KBM-7 (cell line): ENCODE results near the gene RS1.

Source experiments
- DNase-seq: peaks from one replicate; pipeline ENCODE4 v3.0.0-alpha.2; 2015
- in situ Hi-C: fragments of 300-500 bp; cut with MboI; formaldehyde crosslinking; loops from 2 replicates; pipeline ENCODE4 v1.14.3; 2020; ENCODE audit warnings: low sequenced_read_pairs, low pct_unique_long_range_greater_than_20kb, mixed read lengths

RS1 gene

DNA sequence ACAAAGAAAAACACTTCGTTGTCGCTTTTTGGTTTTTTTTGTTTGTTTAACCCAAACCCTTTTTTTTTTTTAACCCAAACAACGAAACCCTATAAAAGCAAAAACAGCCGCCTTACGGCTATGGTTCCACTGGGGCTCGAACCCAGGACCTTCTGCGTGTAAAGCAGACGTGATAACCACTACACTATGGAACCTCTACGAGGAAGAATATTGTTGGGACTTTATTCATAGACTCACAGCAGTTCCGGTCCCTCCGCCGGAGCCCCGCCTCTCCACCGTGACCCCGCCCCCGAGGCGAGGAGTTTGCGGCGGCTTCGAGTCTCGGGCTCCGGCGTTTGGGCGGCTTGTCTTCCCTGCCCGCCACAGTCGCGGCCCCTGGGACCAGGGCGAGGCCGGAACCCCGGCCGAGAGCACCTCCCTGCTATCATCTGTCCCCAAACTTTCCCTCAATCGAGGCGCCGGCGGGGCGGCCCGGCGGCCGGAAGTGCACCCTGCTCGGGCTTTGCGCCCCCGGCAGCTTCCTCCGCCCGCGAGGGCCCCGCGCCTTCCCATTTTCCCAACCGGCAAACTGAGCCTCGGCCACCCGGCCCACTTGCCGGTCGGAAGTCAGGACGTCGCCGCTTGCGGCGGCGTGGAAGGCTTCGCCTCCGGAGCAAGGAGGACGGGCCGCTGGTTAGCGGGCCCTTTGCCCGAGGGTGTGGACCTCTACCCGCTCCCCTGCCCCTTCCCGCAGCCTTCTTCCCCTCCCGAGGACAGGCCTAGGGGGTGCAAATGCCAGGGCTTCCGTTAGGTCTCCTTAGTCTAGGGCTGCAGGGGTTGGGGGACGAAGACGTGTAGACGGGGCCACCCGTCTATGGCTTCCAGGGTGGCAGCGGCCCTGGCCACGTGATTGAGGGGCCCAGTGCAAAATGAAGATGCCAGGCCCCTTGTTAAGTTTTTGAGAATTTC is 3.2 kb upstream of the RS1 start:
- in situ Hi-C loops = no loop called here
- peak; percentile 89 for DNase-seq

DNA sequence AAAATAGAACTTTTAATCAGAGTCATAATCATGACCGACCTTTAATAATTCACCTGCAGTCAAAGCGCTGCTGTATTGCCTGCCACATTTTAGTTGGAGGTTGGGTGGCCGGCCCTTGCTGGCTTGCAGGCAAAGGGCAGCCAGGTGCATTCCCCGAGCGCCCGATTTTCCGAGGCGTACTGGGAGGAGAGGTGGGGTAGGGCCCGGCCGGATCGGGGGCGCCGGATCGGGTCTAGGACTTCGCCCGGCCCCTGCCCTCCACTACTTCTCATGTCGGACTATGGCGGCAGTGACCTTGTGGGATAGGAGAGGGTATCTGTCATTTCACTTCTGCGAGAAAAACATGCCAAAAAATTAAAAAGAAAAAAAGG is 2.5 kb upstream of the RS1 start:
- in situ Hi-C loops = no loop called here
- no peak for DNase-seq

DNA sequence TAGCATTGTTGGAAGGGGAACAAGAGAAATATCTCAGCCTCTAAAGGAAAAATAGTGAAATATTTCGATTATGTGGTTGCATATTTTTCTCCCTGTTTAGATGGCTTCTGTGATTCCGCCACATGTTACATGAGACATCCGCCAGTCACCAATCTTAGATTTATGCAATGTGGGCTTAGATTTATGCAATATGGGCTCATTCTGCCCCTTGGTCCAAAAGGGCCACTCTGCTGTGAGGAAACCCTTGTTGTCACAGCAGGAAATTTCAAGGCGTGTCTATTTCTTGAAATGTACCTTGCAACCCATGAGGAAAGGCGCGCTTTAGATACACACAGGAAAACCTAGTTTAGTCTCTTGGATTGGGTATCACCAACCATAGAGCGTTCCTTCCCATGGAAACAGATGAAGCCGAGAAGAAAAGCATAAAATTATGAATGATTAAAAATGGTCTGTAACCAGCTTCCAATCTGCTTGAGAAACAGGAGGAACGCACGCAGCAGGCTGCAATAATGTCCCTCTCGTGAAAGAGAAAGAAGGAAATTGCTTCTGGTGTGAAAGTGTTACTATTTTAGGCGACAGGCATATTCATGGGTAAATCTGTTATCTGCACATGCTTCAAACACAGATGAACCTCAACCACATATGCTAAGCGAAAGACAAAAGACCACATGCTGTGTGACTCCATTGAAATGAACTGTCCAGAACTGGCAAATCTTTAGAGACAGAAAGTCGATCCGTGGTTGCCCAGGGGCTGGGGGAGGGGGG is 3.7 kb downstream of the RS1 start:
- in situ Hi-C loops = no loop called here
- DNase-seq = peak; percentile 63

DNA sequence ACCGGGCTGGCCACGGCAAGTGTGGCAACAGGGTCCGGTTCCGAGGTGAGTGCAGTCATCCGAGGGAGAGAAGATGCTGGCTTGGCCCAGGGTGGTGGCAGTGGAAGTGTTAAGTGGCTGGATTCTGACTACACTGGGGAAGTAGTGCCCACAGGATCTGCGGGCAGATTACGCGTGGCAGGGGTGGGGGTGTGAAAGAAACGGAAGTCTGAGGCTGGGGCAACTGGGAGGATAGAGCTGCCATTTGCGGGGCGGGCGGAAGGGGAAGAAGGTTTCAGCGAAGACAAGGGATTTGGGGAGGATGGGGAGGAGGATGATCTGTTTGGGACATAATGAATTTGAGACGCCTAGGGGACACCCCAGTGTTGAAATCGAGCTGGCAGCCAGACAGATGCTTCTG is 5.3 kb downstream of the RS1 start:
- peak; percentile 74 for DNase-seq
- in situ Hi-C loops = no loop called here

DNA sequence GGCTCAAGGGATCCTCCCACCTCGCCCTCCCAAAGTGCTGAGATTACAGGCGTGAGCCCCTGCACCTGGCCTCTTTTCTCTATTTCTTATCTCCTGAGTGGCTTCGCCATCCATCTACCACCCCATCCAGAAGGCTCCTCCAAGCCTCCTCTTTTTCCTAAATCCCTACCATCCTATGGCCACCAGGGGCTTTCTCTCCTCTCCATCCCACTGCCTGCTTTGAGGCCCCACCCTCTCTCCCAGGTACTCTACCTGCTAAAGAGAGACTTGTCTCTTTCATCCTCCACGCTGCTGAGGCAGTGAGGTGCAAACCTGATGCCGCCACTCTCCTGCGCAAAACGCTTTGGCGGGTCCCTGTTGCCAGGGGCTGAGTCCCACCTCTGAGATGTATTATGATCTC is 7.0 kb downstream of the RS1 start:
- DNase-seq = no peak
- in situ Hi-C loops = no loop called here

DNA sequence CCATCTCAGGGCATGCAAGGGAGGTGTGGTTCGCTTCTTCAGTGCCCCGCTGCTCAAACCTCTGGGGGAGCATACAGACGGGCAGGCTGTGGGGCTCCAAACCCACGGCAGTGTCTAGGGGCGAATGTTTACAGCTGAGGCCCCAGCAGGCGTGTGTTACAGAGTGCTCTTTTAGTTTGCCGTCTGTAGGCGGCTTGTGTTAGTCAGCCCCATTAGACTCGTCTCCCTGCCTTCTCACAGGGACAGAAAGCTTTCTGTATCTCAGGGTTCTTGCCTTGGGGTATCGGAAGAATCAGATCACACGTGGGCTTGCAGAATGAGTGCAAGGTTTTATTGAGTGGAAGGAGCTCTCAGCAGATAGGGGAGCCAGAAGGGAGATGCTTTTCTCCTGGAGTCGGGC is 10.6 kb downstream of the RS1 start:
- no peak for DNase-seq

DNA sequence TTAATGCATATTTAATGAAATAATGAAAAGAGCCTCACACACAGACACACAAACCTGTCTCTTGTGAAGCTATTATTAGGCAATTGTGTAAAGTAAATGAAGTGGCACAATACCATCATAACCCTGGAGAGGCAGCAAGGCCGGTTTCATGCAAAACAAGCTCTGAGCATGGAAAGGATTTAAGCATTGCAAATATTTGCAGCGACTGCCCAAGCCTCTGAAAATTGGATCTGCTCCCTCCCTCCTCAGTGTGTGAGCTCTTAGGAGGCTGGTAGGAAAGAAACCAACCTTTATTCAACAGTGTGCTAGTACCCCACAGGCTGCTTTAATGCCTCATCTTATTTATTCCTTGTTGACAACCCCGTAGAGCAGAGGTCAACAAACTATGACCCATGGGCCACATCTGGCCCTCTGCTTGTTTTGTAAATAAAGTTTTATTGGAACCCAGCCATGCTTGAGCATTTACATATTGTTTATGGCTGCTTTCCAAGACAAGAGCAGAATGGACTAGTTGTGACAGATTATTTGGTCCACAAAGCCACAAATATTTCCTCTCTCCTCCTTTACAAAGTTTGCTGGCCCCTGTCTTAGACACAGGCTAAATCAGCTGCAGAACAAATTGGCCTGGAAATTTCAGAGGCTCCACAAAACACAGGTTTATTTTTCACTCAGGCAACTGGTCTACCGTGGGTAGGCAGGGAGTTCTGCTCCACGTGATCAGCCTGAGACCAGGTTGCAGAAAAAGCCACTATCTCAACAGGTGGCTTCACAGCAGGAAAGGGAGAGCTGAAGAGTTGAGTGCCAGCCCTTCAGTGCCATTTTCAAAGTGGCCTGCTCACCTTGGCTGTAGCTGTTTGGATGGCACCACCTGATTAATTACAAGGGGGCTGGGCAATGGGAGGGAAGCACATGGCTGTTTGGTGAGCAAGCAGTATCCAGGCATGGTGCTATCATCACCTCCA is 16.8 kb downstream of the RS1 start:
- no peak for DNase-seq
- in situ Hi-C loops = no loop called here

More for the DNA sequence above, 10.6 kb downstream of the RS1 start:
- in situ Hi-C loops = no loop called here

DNA sequence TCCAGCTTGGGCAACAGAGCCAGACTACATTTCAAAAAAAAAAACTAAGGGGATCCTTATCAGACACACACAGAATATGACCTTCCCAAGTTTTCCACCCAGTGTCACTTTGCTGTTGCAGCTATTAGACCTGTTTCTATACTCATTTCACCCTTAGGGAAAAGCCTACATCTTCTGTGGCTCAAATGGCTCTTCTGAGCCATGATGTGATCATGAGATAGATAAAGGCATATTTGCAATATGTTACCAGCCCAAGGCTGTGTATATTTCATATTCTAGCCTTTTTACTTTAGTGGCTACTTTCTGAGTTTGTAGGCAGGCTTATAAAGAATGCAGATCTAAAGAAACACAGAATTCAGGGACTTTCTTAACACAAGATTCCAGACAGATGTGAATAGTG is 19.3 kb downstream of the RS1 start:
- DNase-seq = no peak
- in situ Hi-C loops = no loop called here

DNA sequence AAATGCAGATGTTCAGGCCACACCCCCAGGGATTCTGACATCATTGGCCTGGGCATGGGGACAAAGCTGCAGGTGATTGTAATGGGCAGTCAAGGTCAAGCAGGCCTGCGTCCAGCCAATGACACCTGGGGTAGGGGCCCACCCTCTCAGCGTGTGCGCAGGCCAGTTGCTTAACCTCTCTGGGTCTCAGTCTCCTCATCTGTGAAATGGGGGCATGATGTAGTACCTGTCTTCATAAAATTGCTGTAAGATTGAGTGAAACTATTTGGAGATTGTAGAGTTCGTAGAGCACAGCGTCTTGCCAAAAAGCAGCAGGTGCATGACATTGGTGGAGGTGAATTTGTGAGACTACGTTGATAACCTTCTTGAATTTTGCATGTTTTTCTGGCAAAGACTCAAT is 21.2 kb downstream of the RS1 start:
- in situ Hi-C loops = no loop called here
- no peak for DNase-seq

DNA sequence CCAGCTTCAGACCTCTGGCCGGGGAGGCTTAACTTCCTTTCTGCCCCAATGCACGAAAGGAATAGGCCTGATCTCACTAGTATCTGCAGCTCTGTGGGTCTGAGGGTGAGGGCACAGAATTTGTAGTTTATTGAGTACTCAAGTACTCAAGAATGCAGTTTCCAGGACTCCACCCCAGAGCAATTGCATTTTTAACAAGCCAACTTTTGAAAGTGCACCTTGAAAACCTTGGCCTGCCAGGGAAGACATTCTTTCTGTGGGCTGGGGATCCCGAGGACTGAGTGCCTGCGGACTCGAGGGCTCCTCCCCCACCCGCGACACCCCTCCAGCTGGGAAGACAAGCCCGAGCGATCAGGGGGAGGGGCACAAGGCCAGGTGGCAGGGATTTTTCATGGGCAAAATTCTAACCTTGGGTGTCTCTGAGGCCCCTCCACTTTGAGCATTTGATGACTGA is 22.4 kb downstream of the RS1 start:
- DNase-seq = no peak
- in situ Hi-C loops = no loop called here

DNA sequence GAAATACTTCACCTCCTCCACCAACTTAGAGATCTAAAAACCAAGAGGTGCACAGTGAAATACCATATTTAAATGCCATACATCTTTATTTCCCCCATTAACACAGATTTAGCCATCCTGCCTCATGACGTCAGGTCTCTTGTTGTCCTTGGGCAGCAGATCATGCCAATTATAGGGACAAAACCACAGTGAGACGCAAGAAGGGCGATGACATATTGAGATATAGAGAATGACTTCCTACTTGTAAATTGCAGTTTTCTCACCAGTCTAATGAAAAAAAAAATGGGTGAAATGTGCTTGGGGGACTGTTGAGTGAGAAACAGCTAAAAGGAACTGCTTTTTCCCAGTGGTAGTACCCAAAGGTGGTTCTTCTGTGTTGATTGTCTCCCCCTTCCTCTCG is 24.3 kb downstream of the RS1 start:
- in situ Hi-C loops = no loop called here
- peak; percentile 57 for DNase-seq

DNA sequence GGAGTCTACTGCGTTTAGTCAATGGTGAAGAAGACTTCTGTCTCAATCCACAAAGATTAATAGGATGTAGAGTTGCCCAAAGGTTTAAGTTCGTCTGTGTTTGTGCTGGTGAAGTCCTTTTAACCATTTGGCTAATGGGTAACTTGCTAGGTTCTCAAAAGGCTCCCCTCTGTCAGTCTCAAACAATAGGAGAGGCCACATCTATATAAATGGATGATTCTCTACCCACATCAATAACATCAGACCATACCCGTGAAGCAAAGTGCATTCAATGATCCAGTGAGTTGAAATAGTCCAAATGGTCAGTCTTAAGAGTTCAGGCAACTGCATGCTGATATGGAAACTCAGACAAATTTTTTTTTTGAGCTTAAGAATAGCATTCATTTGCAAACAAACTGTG is 28.1 kb downstream of the RS1 start:
- in situ Hi-C loops = no loop called here
- DNase-seq = no peak

DNA sequence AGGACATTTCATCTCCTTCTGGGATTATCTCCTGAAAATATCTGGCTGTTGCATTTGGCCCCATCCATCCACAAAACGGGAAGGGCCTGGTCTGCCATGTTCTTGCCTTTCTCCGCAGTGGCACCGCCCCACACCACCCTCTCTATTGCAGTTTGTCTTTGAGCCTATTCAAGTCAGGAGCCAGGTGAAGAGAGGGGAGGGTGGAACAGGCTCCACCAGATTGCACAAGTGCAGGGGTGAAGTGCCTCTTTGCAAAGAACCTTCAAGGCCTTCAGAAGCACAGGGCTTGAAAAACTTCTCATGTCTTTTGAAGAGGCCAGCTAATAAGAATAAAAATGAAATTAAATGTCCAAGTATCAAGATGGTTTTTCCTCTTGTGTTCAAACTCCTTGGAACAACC is 28.7 kb downstream of the RS1 start:
- in situ Hi-C loops = no loop called here
- no peak for DNase-seq

DNA sequence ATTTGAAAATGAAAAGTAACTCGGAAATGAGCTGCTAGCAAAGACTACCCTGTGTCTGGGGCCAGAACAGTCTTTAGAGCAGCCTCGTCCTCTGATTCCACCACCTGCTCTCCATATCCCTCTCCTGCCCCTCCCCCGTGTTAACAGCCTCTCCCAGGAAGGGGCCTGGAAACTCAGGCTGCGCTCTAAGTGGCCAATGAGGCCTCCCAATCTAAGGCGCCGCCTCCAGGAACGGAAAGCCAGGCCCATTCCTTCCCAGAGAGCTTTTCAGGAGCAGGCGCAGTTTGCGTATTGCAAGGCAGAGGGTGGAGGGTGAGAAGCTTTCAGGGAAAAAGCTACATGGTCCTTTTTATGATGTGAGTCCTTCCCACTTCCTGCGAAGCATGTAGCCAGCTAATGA is 31.2 kb downstream of the RS1 start:
- no peak for DNase-seq

DNA sequence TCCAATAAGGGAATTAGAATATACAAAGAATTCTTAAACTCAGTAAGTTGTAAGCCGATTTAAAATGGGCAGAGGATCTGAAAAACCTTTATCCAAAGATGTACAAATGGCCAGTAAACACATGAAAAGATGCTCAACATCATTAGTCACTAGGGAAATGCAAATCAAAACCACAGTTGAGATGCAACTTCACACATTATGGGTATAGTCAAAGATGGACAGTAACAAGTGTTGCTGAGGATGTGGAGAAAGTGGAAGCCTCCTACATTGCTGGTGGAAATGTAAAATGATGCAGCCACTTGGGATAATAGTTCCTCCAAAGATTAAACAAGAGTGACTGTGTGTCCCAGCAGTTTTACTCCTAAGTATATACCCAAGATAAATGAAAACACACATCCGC is 32.6 kb downstream of the RS1 start:
- DNase-seq = no peak
- in situ Hi-C loops = no loop called here

More for the DNA sequence above, 31.2 kb downstream of the RS1 start:
- in situ Hi-C loops = no loop called here

DNA sequence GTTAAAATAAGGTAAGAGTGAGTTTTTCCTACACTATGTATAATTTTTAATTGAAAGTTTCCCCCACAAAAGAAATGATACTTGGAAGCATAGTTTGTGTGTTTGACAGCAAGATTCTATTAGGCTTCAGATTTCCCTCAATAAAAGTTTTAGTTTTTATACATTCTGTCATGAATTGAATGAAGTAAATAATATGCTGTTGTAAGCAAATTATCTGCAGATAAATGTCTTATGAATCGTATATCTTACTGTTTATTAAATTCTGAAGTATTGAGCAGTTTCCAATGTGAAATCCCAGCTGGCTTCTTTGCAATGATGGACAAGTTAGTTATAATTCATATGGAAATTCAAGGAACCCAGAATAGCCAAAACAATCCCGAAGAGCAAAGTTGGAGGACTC is 33.5 kb downstream of the RS1 start:
- no peak for DNase-seq
- in situ Hi-C loops = no loop called here

DNA sequence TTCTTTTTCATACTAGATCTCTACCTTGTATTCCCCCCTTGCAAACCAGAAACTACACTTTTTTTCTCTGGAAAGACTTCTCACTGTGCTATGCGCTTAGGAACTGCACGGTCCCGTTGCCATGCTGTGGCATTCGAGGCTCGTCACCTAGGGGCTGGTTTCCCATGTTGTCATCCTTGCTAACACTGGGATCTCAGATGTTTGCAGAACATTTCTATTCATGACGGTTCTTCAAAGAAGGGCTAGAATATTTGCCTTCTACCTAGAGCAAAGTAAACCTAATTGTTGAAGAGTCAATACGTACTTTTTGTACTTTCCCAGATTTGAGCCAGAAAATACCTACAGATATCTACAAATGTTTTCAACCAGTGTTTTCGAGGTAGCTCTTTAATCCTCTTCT is 41.0 kb downstream of the RS1 start:
- no peak for DNase-seq
- in situ Hi-C loops = no loop called here

DNA sequence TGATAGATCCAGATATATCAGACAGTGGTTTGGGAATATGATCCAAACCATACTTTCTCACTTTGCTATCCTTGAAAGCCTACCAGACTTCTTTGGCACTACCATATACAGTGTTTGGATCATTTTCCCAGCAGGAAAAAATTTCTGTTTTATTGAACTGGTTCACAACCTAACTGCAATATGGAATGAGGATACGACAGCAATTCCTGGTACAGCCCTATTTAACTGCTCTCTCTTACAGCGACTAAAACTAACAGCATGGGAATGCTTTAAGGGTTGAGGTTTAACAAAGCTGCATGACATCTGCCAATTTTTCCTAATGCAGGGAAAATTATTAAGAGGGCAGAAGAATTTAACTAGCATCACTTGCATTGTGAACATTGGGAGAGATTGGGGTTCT is 47.3 kb downstream of the RS1 start:
- DNase-seq = no peak
- in situ Hi-C loops = no loop called here

DNA sequence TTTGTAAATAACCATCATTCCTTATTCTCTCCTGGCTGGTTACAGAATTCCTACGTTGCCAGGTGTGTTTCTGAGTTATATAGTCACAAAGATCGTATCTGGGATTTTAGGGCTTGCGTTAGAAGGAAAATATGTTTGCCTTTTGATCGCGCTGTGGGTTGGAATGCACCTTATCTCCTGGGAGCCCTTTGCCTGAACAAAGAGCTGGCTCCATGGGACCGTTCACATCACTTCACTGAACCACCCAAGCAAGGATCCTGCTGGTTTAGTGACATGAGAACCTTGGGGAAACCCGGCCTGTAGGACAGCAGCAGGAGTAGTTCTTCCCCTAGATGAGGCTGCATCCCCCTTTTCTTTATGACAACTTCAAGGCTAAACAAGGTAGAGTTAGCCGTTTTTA is 51.6 kb downstream of the RS1 start:
- DNase-seq = no peak

More for the DNA sequence above, 51.6 kb downstream of the RS1 start:
- in situ Hi-C loops = no loop called here
